AG04449 (cell line): ENCODE measurements around the gene PRKD3.

Experiments
- CTCF ChIA-PET: fragments of 350-600 bp; formaldehyde crosslinking; extraction: SDS; loops from one replicate; lab custom pipeline; 2021; ENCODE audit warnings: antibody characterized with exemption; lab: Yijun Ruan, JAX
- POLR2A ChIA-PET: fragments of 400-600, 350-600 bp; formaldehyde crosslinking; extraction: SDS; loops from one replicate; lab custom pipeline; 2020; ENCODE audit warnings: antibody characterized with exemption, inconsistent platforms; lab: Yijun Ruan, JAX
- DNase-seq: peaks from one replicate; pipeline ENCODE4 v3.0.0-alpha.2; 2010; ENCODE audit warnings: low read depth, low spot score
- H3K4me3 ChIP-seq: 2 replicates; pipeline ENCODE4 v1.5.1; 2011; ENCODE audit warnings: low read depth, mild to moderate bottlenecking, control low read depth, low read length
- TF ChIP-seq, protein P1 (sequence below): IDR thresholded peaks from one replicate; pipeline ENCODE4 v1.5.1; 2011; ENCODE audit warnings: mild to moderate bottlenecking, moderate library complexity, low read length, control low read depth, inconsistent platforms; ENCODE audit not compliant: insufficient read depth; ENCODE audit errors: missing control alignments

Gene PRKD3

DNA sequence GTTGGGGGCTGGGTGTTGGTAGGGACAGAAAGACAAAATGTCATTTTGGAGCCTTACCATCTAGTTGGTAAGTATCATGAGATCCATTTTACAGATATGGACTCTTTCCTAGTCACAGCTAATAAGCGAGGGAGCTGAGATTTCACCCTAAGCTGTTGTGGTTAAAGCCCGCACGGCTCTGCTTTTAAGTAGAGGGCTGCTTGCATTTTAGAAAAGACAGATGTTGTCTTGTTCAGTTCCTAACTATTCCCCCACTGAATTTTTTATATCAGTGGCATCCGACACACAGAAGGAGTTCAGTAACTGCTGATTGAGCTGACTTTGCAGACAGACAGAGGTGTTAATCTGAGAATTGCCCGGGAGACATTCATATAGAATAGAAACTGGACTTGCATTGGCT lies 23.5 kb upstream of the PRKD3 start:
- TF ChIP-seq, protein P1, sequence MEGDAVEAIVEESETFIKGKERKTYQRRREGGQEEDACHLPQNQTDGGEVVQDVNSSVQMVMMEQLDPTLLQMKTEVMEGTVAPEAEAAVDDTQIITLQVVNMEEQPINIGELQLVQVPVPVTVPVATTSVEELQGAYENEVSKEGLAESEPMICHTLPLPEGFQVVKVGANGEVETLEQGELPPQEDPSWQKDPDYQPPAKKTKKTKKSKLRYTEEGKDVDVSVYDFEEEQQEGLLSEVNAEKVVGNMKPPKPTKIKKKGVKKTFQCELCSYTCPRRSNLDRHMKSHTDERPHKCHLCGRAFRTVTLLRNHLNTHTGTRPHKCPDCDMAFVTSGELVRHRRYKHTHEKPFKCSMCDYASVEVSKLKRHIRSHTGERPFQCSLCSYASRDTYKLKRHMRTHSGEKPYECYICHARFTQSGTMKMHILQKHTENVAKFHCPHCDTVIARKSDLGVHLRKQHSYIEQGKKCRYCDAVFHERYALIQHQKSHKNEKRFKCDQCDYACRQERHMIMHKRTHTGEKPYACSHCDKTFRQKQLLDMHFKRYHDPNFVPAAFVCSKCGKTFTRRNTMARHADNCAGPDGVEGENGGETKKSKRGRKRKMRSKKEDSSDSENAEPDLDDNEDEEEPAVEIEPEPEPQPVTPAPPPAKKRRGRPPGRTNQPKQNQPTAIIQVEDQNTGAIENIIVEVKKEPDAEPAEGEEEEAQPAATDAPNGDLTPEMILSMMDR: no peak
- ChIA-PET POLR2A (no interaction called here), CTCF (interaction anchor here (1.2 kb wide), 1 partner anchor 10 kb away, joined by 3 read pairs; no protein-coding TSS in a partner anchor)
- no peak overlapping the region for H3K4me3 ChIP-seq
- DNase-seq: no peak

- ChIA-PET CTCF (interaction anchor here (1.5 to 2.2 kb wide), 2 partner anchors 12 to 18 kb away, joined by 4 to 7 read pairs; no protein-coding TSS in a partner anchor), POLR2A (interaction anchor here (1.1 kb wide), 1 partner anchor 17 kb away, joined by 3 read pairs; no protein-coding TSS in a partner anchor)
- no peak for DNase-seq
- TF ChIP-seq, protein P1: no peak
- H3K4me3 ChIP-seq: peak within 1 kb of the TSS; percentile 66
These were observed 20.1 kb upstream of the PRKD3 start, which contains the start of gene QPCT for GRCh38 chr2:37344453-37345361. Gene QPCT (plus strand): TSS chr2:37344630. CDS start chr2:37344732, 102 bp downstream.

DNA sequence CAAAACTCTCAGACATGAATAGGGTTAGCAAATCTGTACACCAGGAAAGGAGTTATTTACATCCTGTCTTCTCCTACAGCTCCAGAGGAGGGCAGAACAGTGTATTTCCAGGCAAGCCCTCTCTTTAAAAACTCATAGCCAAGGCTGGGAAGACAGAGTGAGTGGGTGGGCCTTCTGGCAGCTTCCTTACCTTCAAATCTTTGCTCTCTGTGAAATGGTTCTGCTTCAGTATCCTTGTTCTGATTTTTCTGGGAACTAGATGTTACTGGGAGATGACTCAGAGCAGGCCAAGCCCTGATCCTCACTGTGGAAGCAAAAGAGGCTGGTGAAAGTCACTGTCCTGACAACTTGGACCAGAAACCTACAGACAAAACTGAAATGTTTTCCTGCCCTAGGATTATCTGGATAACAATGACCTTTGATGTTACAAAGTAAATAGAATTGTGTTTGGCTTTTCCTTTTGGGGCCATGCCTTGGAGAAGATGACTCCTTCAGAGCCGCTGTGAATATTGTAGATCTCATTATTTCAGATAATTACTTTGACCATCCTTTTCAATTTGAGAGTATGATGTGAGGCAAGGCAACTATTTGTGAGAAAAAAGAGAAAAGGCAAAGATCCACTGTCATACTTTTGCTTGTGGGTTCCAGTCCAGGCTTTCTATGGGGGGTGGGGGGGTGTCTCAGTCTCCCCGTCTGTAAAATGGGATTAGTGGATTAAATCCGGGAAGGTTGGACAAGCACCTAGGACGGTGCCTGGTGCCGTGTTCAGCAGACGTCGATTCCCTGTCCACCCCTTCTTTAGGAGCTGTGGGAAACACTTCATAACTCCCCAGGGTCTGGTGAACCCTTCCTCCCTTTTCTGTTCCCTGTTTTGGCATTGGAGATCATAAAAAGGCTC lies 19.2 kb upstream of the PRKD3 start:
- H3K4me3 ChIP-seq: peak overlapping the region; percentile 66
- TF ChIP-seq, protein P1: peak; percentile 38
- ChIA-PET POLR2A (interaction anchor here (1.1 kb wide), 1 partner anchor 16 kb away, joined by 3 read pairs; no protein-coding TSS in a partner anchor), CTCF (interaction anchor here (0.7 to 2.4 kb wide), 9 partner anchors 13 to 543 kb away, joined by 3 to 12 read pairs (median 5); partner anchors contain the start of gene PRKD3)
- DNase-seq: no peak

GRCh38 chr2:37342591-37343220 lies 18.1 kb upstream of the PRKD3 start:
- ChIA-PET CTCF (interaction anchor here (0.7 to 2.4 kb wide), 9 partner anchors 12 to 544 kb away, joined by 3 to 12 read pairs (median 5); partner anchors contain the start of gene PRKD3), POLR2A (no interaction called here)
- TF ChIP-seq, protein P1: no peak
- H3K4me3 ChIP-seq: no peak overlapping the region
- no peak for DNase-seq

DNA sequence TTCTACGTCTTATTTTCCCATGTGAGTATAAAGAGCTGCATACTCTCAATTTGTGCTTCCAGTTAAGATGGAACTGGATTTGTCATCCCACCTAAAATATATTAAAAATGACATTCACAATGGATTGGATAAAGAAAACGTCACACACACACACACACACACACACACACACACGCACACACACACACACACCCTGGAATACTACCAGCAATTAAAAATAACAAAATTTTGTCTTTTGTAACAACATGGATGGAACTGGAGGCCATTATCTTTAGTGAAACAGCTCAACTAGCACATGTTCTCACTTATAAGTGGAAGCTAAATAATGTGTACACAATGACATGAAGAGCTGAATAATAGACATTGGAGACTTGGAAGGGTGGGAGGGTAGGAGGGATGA lies 16.0 kb upstream of the PRKD3 start:
- no peak for DNase-seq
- CTCF ChIA-PET: interaction anchor here (0.6 to 1.0 kb wide), 2 partner anchors 49 to 111 kb away, joined by 3 read pairs; no protein-coding TSS in a partner anchor
- TF ChIP-seq, protein P1: no peak
- no peak overlapping the region for H3K4me3 ChIP-seq
- POLR2A ChIA-PET: no interaction called here
